Central memory CD8-positive, alpha-beta T cell (primary cell): ENCODE results near the gene SLC10A6.

Experiments
- ATAC-seq: fragments of 150-1000 bp; cut with Tn5 transposase; replicated peaks from 2 replicates; pipeline ENCODE4 v1.10.0; 2022; ENCODE audit warnings: mild to moderate bottlenecking, moderate FRiP score, moderate number of reproducible peaks; ENCODE audit not compliant: poor library complexity, severe bottlenecking; ENCODE audit errors: extremely low read depth
- DNase-seq, 2 donors: peaks; one replicate each; pipeline ENCODE4 v3.0.0; 2021; ENCODE audit warnings: low spot score in 2 of 2
- H3K27ac Mint-ChIP-seq: one replicate; pipeline ENCODE4 v1.8.0; 2022; ENCODE audit warnings: low read depth, mild to moderate bottlenecking, moderate library complexity, mixed read lengths
- H3K27me3 Mint-ChIP-seq: one replicate; pipeline ENCODE4 v1.8.0; 2022; ENCODE audit warnings: mixed read lengths
- H3K36me3 Mint-ChIP-seq: one replicate; pipeline ENCODE4 v1.8.0; 2022; ENCODE audit warnings: mild to moderate bottlenecking, moderate library complexity, mixed read lengths; ENCODE audit not compliant: insufficient read depth
- H3K4me1 Mint-ChIP-seq: one replicate; pipeline ENCODE4 v1.8.0; 2022; ENCODE audit warnings: mixed read lengths
- H3K4me3 Mint-ChIP-seq: one replicate; pipeline ENCODE4 v1.8.0; 2022; ENCODE audit warnings: mild to moderate bottlenecking, moderate library complexity, mixed read lengths
- H3K9me3 Mint-ChIP-seq: one replicate; pipeline ENCODE4 v1.8.0; 2022; ENCODE audit warnings: mixed read lengths

SLC10A6 gene

GRCh38 chr4:86848732-86849619, at the start of gene SLC10A6:
Gene SLC10A6, minus strand, starts transcription at chr4:86849384. Its CDS starts 269 bp downstream, at chr4:86849115.
- Mint-ChIP-seq H3K27me3 (peaks cover 27% of the 10 kb centered on the region), H3K9me3 (no peaks in the 10 kb centered on the region), H3K4me3 (no peak within 1 kb of the TSS), H3K27ac (no peak within 1 kb of the TSS), H3K4me1 (no peaks in the 10 kb centered on the region), H3K36me3 (no peaks in the 10 kb centered on the region)
- no peak for DNase-seq
- no peak for ATAC-seq

GRCh38 chr4:86898562-86898961, 49.4 kb upstream of the SLC10A6 start:
- Mint-ChIP-seq H3K27ac (no peak overlapping the region), H3K4me3 (no peak overlapping the region), H3K9me3 (no peaks in the 10 kb centered on the region), H3K27me3 (peaks cover 22% of the 10 kb centered on the region), H3K4me1 (no peaks in the 10 kb centered on the region), H3K36me3 (no peaks in the 10 kb centered on the region)
- DNase-seq, result no peak
- no peak for ATAC-seq

- Mint-ChIP-seq H3K4me1 (no peaks in the 10 kb centered on the region), H3K27me3 (peaks cover 19% of the 10 kb centered on the region), H3K9me3 (no peaks in the 10 kb centered on the region), H3K27ac (no peak overlapping the region), H3K4me3 (no peak overlapping the region), H3K36me3 (peaks cover 2% of the 10 kb centered on the region)
- DNase-seq (no peak), ATAC-seq (no peak)
Measured at GRCh38 chr4:86896596-86896995, 47.4 kb upstream of the SLC10A6 start.

GRCh38 chr4:86895692-86896488, 46.7 kb upstream of the SLC10A6 start:
- H3K27ac Mint-ChIP-seq, result no peak overlapping the region
- no peak overlapping the region for H3K4me3 Mint-ChIP-seq
- H3K4me1 Mint-ChIP-seq, result no peaks in the 10 kb centered on the region
- peaks cover 19% of the 10 kb centered on the region for H3K27me3 Mint-ChIP-seq
- H3K36me3 Mint-ChIP-seq, result peaks cover 2% of the 10 kb centered on the region
- DNase-seq (no peak), ATAC-seq (no peak)
- H3K9me3 Mint-ChIP-seq, result no peaks in the 10 kb centered on the region

GRCh38 chr4:86894455-86894854, 45.3 kb upstream of the SLC10A6 start:
- no peak overlapping the region for H3K4me3 Mint-ChIP-seq
- peaks cover 2% of the 10 kb centered on the region for H3K36me3 Mint-ChIP-seq
- ATAC-seq, result no peak
- DNase-seq, result no peak
- H3K9me3 Mint-ChIP-seq, result no peaks in the 10 kb centered on the region
- H3K27me3 Mint-ChIP-seq, result peaks cover 33% of the 10 kb centered on the region
- no peaks in the 10 kb centered on the region for H3K4me1 Mint-ChIP-seq
- H3K27ac Mint-ChIP-seq, result no peak overlapping the region

- DNase-seq (no peak), ATAC-seq (no peak)
- Mint-ChIP-seq H3K27ac (no peak overlapping the region), H3K9me3 (no peaks in the 10 kb centered on the region), H3K4me3 (peak overlapping the region; percentile 66), H3K36me3 (peaks cover 2% of the 10 kb centered on the region), H3K27me3 (peaks cover 41% of the 10 kb centered on the region), H3K4me1 (no peaks in the 10 kb centered on the region)
Measured at GRCh38 chr4:86893136-86893535, 44.0 kb upstream of the SLC10A6 start.

- Mint-ChIP-seq H3K4me1 (no peaks in the 10 kb centered on the region), H3K36me3 (peaks cover 2% of the 10 kb centered on the region), H3K27ac (no peak overlapping the region), H3K9me3 (no peaks in the 10 kb centered on the region), H3K4me3 (peak overlapping the region; percentile 66), H3K27me3 (peaks cover 41% of the 10 kb centered on the region)
- no peak for DNase-seq
- ATAC-seq, result no peak
Measured at GRCh38 chr4:86892636-86892960, 43.4 kb upstream of the SLC10A6 start.

- ATAC-seq (peak; percentile 35), DNase-seq (no peak)
- peak within 1 kb of the TSS; percentile 66 for H3K4me3 Mint-ChIP-seq
- no peak within 1 kb of the TSS for H3K27ac Mint-ChIP-seq
- H3K4me1 Mint-ChIP-seq, result no peaks in the 10 kb centered on the region
- H3K27me3 Mint-ChIP-seq, result peaks cover 41% of the 10 kb centered on the region
- H3K9me3 Mint-ChIP-seq, result no peaks in the 10 kb centered on the region
- peaks cover 2% of the 10 kb centered on the region for H3K36me3 Mint-ChIP-seq
Measured at GRCh38 chr4:86891762-86892635, 42.8 kb upstream of the SLC10A6 start, which contains the start of gene C4orf36. Gene C4orf36, minus strand, starts transcription at chr4:86892422. Its CDS starts 902 bp downstream, at chr4:86891520.

GRCh38 chr4:86890790-86891189, 41.6 kb upstream of the SLC10A6 start:
- peak overlapping the region; percentile 66 for H3K4me3 Mint-ChIP-seq
- peaks cover 41% of the 10 kb centered on the region for H3K27me3 Mint-ChIP-seq
- H3K27ac Mint-ChIP-seq, result no peak overlapping the region
- no peaks in the 10 kb centered on the region for H3K9me3 Mint-ChIP-seq
- DNase-seq (no peak), ATAC-seq (no peak)
- H3K36me3 Mint-ChIP-seq, result peaks cover 2% of the 10 kb centered on the region
- no peaks in the 10 kb centered on the region for H3K4me1 Mint-ChIP-seq

- Mint-ChIP-seq H3K4me3 (no peak overlapping the region), H3K27ac (no peak overlapping the region), H3K4me1 (no peaks in the 10 kb centered on the region), H3K27me3 (no peaks in the 10 kb centered on the region), H3K36me3 (no peaks in the 10 kb centered on the region), H3K9me3 (peaks cover 13% of the 10 kb centered on the region)
- no peak for DNase-seq
- no peak for ATAC-seq
Measured at GRCh38 chr4:86879641-86880040, 30.5 kb upstream of the SLC10A6 start.

GRCh38 chr4:86878640-86879039, 29.5 kb upstream of the SLC10A6 start:
- DNase-seq (no peak), ATAC-seq (no peak)
- Mint-ChIP-seq H3K36me3 (no peaks in the 10 kb centered on the region), H3K27me3 (no peaks in the 10 kb centered on the region), H3K27ac (no peak overlapping the region), H3K4me1 (no peaks in the 10 kb centered on the region), H3K4me3 (no peak overlapping the region), H3K9me3 (peaks cover 13% of the 10 kb centered on the region)
